SK-N-SH (cell line): Measurements from ENCODE around the gene FAM78B.

ENCODE experiments used
- EP300 ChIP-seq, 2 experiments: IDR thresholded peaks; 2 replicates each; pipeline versions ENCODE4 v1.4.0 to v1.6.1; 2012; ENCODE audit warnings: borderline replicate concordance in 1 of 2, low read depth in 1 of 2, low read length in 1 of 2
- NFIC ChIP-seq: IDR thresholded peaks from 2 replicates; pipeline ENCODE4 v1.4.0; 2012; ENCODE audit warnings: borderline replicate concordance

GRCh38 chr1:166116026-166116425 is 50.8 kb downstream of the FAM78B start:
- TF ChIP-seq NFIC: no peak
- TF ChIP-seq EP300 (IDR thresholded peaks at IDR 0.05; ENCODE audit: borderline replicate concordance in 1 of 2, low read depth in 1 of 2, low read length in 1 of 2): no peak
